SK-N-SH (cell line): ENCODE results near the gene RNU1-3. TPM values are rescaled to one million over a fixed set of nuclear protein-coding genes. Genes with fewer than 3 reads are reported as not detected.
"Not testable (repeated sequence)": the region's sequence is repeated elsewhere in the genome, so short reads cannot be mapped to it uniquely, and the experiment has no call there.

Source experiments
- CTCF ChIA-PET: fragments of 300-600, 350-600 bp; formaldehyde crosslinking; extraction: SDS; loops from one replicate; lab custom pipeline; 2021; lab: Yijun Ruan, JAX
- POLR2A ChIA-PET: fragments of 350-600 bp; sonication (Branson Sonifier 250); formaldehyde crosslinking; extraction: SDS; loops from one replicate; lab custom pipeline; 2020; ENCODE audit warnings: antibody characterized with exemption, inconsistent platforms; lab: Yijun Ruan, JAX
- DNase-seq: peaks from one replicate; pipeline ENCODE4 v3.0.0; 2012
- H2AFZ ChIP-seq: fragments of 200-600 bp; sonication (generic); 2 replicates; pipeline ENCODE4 v1.8.1; 2016; ENCODE audit warnings: antibody characterized with exemption, mild to moderate bottlenecking, low read depth
- H3F3A ChIP-seq: fragments of 200-600 bp; sonication (generic); replicated peaks from 2 replicates; pipeline ENCODE3; 2016; ENCODE audit warnings: antibody characterized with exemption, mild to moderate bottlenecking; ENCODE audit not compliant: insufficient read depth
- H3K27ac ChIP-seq, 2 experiments: fragments of 200-500 bp in 1 of 2; fragments of 200-600 bp in 1 of 2; sonication (Bioruptor generic) in 1 of 2; sonication (generic), shearing (Covaris generic) in 1 of 2; 2 replicates each; pipeline versions ENCODE4 v1.5.1 to v1.6.1; 2014 to 2016; ENCODE audit warnings: low read depth in 2 of 2, inconsistent platforms in 1 of 2, low read length in 1 of 2, mild to moderate bottlenecking in 1 of 2, mixed read lengths in 1 of 2
- H3K27me3 ChIP-seq: fragments of 200-600 bp; sonication (generic), shearing (Covaris generic); 2 replicates; pipeline ENCODE4 v1.6.1; 2016; ENCODE audit warnings: mixed run types; ENCODE audit not compliant: insufficient read depth
- H3K36me3 ChIP-seq, 2 experiments: fragments of 200-500 bp in 1 of 2; fragments of 200-600 bp in 1 of 2; sonication (Bioruptor generic) in 1 of 2; sonication (generic) in 1 of 2; replicated peaks in 1 of 2; 2 replicates each; pipeline versions ENCODE3 to v1.5.1; 2014 to 2016; ENCODE audit warnings: low read length in 1 of 2, mild to moderate bottlenecking in 1 of 2; ENCODE audit not compliant: insufficient read depth in 2 of 2, control insufficient read depth in 1 of 2
- H3K4me1 ChIP-seq, 2 experiments: fragments of 200-500 bp in 1 of 2; fragments of 200-600 bp in 1 of 2; sonication (Bioruptor generic) in 1 of 2; sonication (generic), shearing (Covaris generic) in 1 of 2; 2 replicates each; pipeline versions ENCODE4 v1.5.1 to v1.6.1; 2014 to 2016; ENCODE audit warnings: low read depth in 1 of 2, low read length in 1 of 2, mixed run types in 1 of 2; ENCODE audit not compliant: insufficient read depth in 2 of 2, control insufficient read depth in 1 of 2
- H3K4me2 ChIP-seq: fragments of 200-600 bp; sonication (generic), shearing (Covaris generic); 2 replicates; pipeline ENCODE4 v1.6.1; 2017; ENCODE audit warnings: mixed run types
- H3K4me3 ChIP-seq, 2 experiments: fragments of 200-500 bp in 1 of 2; fragments of 200-600 bp in 1 of 2; sonication (Bioruptor generic) in 1 of 2; sonication (generic), shearing (Covaris generic) in 1 of 2; 2 replicates each; pipeline versions ENCODE4 v1.5.1 to v1.8.1; 2014 to 2016; ENCODE audit warnings: low read depth in 2 of 2, inconsistent platforms in 1 of 2, low read length in 1 of 2, mild to moderate bottlenecking in 1 of 2, mixed read lengths in 1 of 2, moderate library complexity in 1 of 2
- H3K79me2 ChIP-seq: fragments of 200-600 bp; sonication (generic); 2 replicates; pipeline ENCODE4 v1.8.1; 2017; ENCODE audit warnings: mild to moderate bottlenecking; ENCODE audit not compliant: insufficient read depth
- H3K9ac ChIP-seq: fragments of 200-600 bp; sonication (generic); 2 replicates; pipeline ENCODE4 v1.6.1; 2017; ENCODE audit warnings: mixed run types
- H3K9me2 ChIP-seq: fragments of 200-600 bp; sonication (generic); 2 replicates; pipeline ENCODE4 v1.6.1; 2017; ENCODE audit warnings: mixed run types
- H3K9me3 ChIP-seq: fragments of 200-600 bp; sonication (generic); 2 replicates; pipeline ENCODE4 v1.6.1; 2017; ENCODE audit warnings: mixed run types, mild to moderate bottlenecking, moderate library complexity
- H4K20me1 ChIP-seq: fragments of 200-600 bp; sonication (generic); 2 replicates; pipeline ENCODE4 v1.6.1; 2017; ENCODE audit warnings: mild to moderate bottlenecking, mixed run types; ENCODE audit not compliant: insufficient read depth
- WGBS: methylation state at CpG from one replicate; pipeline ENCODE4 v1.1.6; 2017; ENCODE audit warnings: low lambda C conversion rate; 5-methylcytosine and 5-hydroxymethylcytosine counted together
- polyA plus RNA-seq, 3 experiments: library from polyadenylated mRNA; depleted of rRNA; stranded (reverse); fragments of >200 nt; gene quantifications; 2 replicates each; pipeline ENCODE4 v1.2.3, GENCODE V29; 2012
- TF ChIP-seq, protein P1 (sequence below): fragments of 200-600 bp; sonication (generic); IDR thresholded peaks from 2 replicates; pipeline ENCODE4 v1.6.1; 2017; ENCODE audit warnings: antibody characterized with exemption, mild to moderate bottlenecking, moderate library complexity

The RNU1-3 gene
- polyA plus RNA-seq, 1 of the 3 experiments (the other 2 are of a cell fraction): not detected

DNA sequence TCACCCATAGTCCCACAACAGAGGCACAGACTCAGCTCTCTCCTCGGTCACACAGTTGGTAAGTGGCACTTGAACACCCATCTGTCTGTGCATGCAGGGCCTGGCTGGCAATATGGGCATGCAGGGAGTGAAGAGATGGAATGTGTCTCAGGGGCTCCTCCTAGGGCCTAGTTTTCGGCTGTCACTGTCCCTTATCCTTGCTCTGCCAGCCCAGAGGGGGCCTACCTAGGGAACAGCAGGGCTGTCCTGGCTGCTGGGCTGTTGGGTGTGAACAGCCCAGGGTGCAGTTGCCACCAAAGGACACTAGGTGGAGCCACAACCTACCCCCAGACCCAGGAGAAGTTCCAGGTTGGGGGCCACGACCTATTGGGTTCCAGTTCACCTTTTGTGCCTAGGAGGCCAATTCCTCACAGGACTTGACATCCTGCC, 42.9 kb upstream of the RNU1-3 start:
- H4K20me1 ChIP-seq, H3K9me3 ChIP-seq, DNase-seq, H3K27ac ChIP-seq, H3K4me2 ChIP-seq, H3K27me3 ChIP-seq, H3F3A ChIP-seq, H3K36me3 ChIP-seq, H3K9ac ChIP-seq, H3K4me3 ChIP-seq, POLR2A ChIA-PET, H3K79me2 ChIP-seq, H3K9me2 ChIP-seq, H3K4me1 ChIP-seq, H2AFZ ChIP-seq: not testable (repeated sequence)
- TF ChIP-seq, protein P1, sequence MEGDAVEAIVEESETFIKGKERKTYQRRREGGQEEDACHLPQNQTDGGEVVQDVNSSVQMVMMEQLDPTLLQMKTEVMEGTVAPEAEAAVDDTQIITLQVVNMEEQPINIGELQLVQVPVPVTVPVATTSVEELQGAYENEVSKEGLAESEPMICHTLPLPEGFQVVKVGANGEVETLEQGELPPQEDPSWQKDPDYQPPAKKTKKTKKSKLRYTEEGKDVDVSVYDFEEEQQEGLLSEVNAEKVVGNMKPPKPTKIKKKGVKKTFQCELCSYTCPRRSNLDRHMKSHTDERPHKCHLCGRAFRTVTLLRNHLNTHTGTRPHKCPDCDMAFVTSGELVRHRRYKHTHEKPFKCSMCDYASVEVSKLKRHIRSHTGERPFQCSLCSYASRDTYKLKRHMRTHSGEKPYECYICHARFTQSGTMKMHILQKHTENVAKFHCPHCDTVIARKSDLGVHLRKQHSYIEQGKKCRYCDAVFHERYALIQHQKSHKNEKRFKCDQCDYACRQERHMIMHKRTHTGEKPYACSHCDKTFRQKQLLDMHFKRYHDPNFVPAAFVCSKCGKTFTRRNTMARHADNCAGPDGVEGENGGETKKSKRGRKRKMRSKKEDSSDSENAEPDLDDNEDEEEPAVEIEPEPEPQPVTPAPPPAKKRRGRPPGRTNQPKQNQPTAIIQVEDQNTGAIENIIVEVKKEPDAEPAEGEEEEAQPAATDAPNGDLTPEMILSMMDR: peak; percentile 54
- WGBS: 43% methylated on average over 2 of the region's 3 CpGs
- CTCF ChIA-PET: interaction anchor here (0.6 to 7.3 kb wide), 13 partner anchors 8 to 238 kb away, joined by 3 to 70 read pairs (median 6); partner anchors contain the start of gene CROCC

DNA sequence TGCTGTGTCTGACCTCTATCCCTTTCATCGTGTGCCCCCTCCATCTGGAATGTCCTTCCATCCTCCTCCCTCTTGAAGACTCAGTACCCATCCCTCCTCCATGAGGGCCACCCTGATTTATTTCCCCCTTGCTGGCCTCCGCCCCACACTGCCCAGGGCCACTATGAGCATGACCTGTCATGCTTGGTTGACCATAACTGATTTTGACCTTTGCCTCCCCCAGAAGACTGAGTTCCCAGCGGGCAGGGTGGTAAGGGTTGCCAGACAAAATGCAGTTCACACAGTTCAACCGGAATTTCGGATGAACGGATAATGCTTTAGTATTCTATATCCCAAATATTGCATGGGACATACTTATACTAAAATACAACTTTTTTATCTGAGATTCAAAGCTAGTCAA, 42.0 kb upstream of the RNU1-3 start:
- H4K20me1 ChIP-seq, H3K27ac ChIP-seq, H2AFZ ChIP-seq, H3K79me2 ChIP-seq, H3K4me2 ChIP-seq, H3K9ac ChIP-seq, H3K4me1 ChIP-seq, DNase-seq, H3K9me2 ChIP-seq, H3K27me3 ChIP-seq, H3K36me3 ChIP-seq, H3K4me3 ChIP-seq, H3F3A ChIP-seq, H3K9me3 ChIP-seq: not testable (repeated sequence)
- ChIA-PET CTCF (interaction anchor here (0.6 to 7.3 kb wide), 14 partner anchors 9 to 239 kb away, joined by 3 to 70 read pairs (median 6); no protein-coding TSS in a partner anchor), POLR2A (interaction anchor here (1.5 kb wide), 1 partner anchor 196 kb away, joined by 4 read pairs; no protein-coding TSS in a partner anchor)
- no CpG with 5 or more reads among the region's 6 CpGs for WGBS

DNA sequence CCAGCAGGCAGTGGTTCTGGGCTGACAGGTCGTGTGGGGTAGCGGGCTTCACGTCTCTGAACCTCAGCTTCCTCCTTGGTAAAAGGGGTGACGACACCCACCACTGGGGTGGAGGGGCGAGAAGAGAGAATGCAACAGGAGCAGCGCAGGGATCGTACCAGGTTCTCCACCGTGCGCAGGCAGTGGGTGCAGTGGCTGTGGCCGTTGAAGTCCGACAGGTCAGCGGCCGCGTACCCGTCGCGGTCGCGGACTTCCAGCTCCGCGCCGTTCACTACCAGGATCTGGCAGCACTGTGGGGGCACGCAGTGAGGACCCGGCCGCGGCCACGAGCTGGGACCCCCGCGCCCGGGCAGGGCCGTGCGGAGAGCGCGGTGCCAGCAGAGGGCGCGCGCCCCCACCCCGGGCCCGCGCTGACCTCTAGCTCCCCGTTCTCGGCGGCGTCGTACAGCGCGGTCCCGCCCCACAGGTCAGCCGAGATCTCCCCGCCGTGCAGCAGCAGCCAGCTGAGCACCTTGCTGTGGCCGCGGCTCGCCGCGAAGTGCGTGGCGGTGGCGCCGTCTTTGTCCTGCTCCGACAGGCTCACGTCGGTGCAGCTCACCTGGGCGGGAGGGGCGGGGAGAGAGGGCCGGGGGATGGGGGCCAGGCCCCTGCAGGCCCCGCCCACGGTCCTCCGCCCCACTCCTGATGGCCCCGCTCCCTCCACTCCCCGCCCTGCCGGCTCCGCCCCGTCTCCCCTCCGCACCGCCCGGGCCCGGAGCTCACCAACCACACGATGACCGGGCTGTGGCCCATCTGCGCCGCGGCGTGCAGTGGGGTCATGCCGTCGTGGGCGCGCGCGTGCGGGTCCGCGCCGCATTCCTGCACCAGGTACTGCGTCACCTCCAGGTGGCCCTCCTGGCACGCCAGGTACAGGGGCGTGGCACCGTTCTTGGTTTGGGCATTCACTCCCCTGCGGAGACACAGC, 40.7 kb upstream of the RNU1-3 start:
- H2AFZ ChIP-seq, H3K9me2 ChIP-seq, H3K9ac ChIP-seq, H3K4me2 ChIP-seq, H3K9me3 ChIP-seq, H3K79me2 ChIP-seq, H3K27me3 ChIP-seq, H3K36me3 ChIP-seq, H4K20me1 ChIP-seq, H3K4me1 ChIP-seq, H3F3A ChIP-seq, H3K27ac ChIP-seq: not testable (repeated sequence)
- H3K4me3 ChIP-seq: peak overlapping the region in 1 of 2 experiments; percentile 27; a peak in 1 of 4 replicates
- WGBS: no CpG with 5 or more reads among the region's 99 CpGs
- TF ChIP-seq, protein P1: 0 out of 2 replicates have a peak, but pooled peaks have one; percentile 9
- ChIA-PET POLR2A (interaction anchor here (1.5 kb wide), 1 partner anchor 198 kb away, joined by 4 read pairs; no protein-coding TSS in a partner anchor), CTCF (interaction anchor here (0.6 to 7.3 kb wide), 25 partner anchors 8 to 240 kb away, joined by 3 to 70 read pairs (median 4); no protein-coding TSS in a partner anchor)
- DNase-seq: peak; percentile 29

DNA sequence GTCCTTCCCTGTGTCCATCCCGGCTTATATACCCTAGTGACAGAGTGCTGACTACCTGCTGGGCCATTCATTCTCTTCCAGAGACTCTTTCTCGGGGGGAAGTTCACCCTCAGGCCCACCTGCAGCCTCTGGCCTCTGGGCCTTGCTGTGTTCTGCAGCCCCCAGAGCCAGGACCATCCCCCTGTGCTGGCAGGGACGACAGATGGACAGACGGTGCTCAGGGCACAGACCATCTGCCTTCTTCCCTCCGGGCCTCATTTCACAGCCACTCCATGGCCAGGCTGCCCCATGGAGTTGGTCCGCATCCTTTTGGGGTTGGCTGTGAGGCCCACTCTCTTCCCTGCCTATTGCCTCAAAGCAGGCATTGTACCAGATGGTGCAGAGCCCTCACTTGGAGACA, 39.6 kb upstream of the RNU1-3 start:
- H3K9me3 ChIP-seq, H3F3A ChIP-seq, H3K9me2 ChIP-seq, H3K79me2 ChIP-seq, H3K27ac ChIP-seq, DNase-seq, H3K4me1 ChIP-seq, H3K4me3 ChIP-seq, H3K4me2 ChIP-seq, H3K27me3 ChIP-seq, H3K9ac ChIP-seq, H2AFZ ChIP-seq, H4K20me1 ChIP-seq, POLR2A ChIA-PET, H3K36me3 ChIP-seq: not testable (repeated sequence)
- 88% methylated on average over 3 of the region's 6 CpGs for WGBS
- CTCF ChIA-PET: interaction anchor here (1.0 to 7.3 kb wide), 9 partner anchors 8 to 234 kb away, joined by 3 to 70 read pairs (median 6); no protein-coding TSS in a partner anchor
